ENCODE measurements around the gene MUC6.

DNA sequence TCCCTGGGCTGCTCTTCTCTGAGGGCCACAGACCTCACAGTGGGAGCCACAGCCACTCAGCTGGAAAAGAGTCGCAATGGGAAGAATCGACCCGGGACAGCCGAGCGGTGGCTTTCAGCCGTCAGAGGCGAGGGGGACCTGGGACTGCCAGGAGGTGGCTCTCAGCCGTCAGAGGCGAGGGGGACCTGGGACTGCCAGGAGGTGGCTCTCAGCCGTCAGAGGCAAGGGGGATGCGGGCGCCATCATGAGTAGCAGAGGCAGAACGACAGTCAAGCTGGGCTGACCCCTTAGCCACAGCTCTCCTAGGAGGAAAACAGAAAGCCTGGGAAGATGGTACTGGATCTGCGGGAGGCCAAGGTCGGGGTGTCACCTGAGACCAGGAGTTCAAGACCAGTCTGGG, 23.2 kb upstream of the MUC6 start:
- TF ChIP-seq, protein P1, sequence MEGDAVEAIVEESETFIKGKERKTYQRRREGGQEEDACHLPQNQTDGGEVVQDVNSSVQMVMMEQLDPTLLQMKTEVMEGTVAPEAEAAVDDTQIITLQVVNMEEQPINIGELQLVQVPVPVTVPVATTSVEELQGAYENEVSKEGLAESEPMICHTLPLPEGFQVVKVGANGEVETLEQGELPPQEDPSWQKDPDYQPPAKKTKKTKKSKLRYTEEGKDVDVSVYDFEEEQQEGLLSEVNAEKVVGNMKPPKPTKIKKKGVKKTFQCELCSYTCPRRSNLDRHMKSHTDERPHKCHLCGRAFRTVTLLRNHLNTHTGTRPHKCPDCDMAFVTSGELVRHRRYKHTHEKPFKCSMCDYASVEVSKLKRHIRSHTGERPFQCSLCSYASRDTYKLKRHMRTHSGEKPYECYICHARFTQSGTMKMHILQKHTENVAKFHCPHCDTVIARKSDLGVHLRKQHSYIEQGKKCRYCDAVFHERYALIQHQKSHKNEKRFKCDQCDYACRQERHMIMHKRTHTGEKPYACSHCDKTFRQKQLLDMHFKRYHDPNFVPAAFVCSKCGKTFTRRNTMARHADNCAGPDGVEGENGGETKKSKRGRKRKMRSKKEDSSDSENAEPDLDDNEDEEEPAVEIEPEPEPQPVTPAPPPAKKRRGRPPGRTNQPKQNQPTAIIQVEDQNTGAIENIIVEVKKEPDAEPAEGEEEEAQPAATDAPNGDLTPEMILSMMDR (IDR thresholded peaks at IDR 0.05), result no peak
- TF ChIP-seq POLR2A (IDR thresholded peaks at IDR 0.05; ENCODE audit: low read depth), result no peak
- TF ChIP-seq POLR2AphosphoS5 (IDR thresholded peaks at IDR 0.05), result no peak
- TF ChIP-seq EP300 (IDR thresholded peaks at IDR 0.05), result no peak
